A549 (cell line): ENCODE measurements around the gene CNTN5. TPM values are rescaled to one million over a fixed set of nuclear protein-coding genes. Genes with fewer than 3 reads are reported as not detected.
A peak's percentile ranks its signal among the peaks of the same experiment; 100 is the strongest.

Experiments
- ATAC-seq, 2 experiments: fragments of 200-7000 bp in 1 of 2; fragments of >200 bp in 1 of 2; cut with Nextera tagmentation in 1 of 2; cut with Tn5 transposase in 1 of 2; 3 replicates each; pipeline versions ENCODE4 v1.8.0 to v1.9.1; 2018 to 2020; ENCODE audit warnings: mild to moderate bottlenecking in 1 of 2, moderate library complexity in 1 of 2
- CTCF ChIA-PET: fragments of 300-600 bp; sonication (Branson Sonifier 250); formaldehyde crosslinking; extraction: SDS; loops from one replicate; lab custom pipeline; 2021; ENCODE audit warnings: antibody characterized with exemption, inconsistent platforms; lab: Yijun Ruan, JAX
- POLR2A ChIA-PET: fragments of 350-600 bp; formaldehyde crosslinking; extraction: SDS; loops from one replicate; lab custom pipeline; 2021; ENCODE audit warnings: antibody characterized with exemption, inconsistent platforms; lab: Yijun Ruan, JAX
- DNase-seq, 2 experiments: peaks; one replicate each; pipeline versions ENCODE4 v3.0.0 to v3.0.0-alpha.2; 2011 to 2016; ENCODE audit warnings: low read depth in 1 of 2, low spot score in 1 of 2
- FAIRE-seq: peaks from 2 replicates; lab custom pipeline; 2011; peaks lifted over from hg19 to GRCh38; lab: Jason Lieb, UNC
- H3K27ac ChIP-seq, 2 experiments: fragments of >200 bp; sonication (Bioruptor Twin); formaldehyde crosslinking; 3 replicates each; pipeline ENCODE4 v1.5.1; 2016 to 2017
- H3K4me1 ChIP-seq: fragments of >200 bp; sonication (Bioruptor Twin); formaldehyde crosslinking; 3 replicates; pipeline ENCODE4 v1.6.1; 2016
- H3K4me2 ChIP-seq: fragments of >200 bp; sonication (Bioruptor Twin); formaldehyde crosslinking; 3 replicates; pipeline ENCODE4 v1.6.1; 2016
- H3K4me3 ChIP-seq: fragments of >200 bp; sonication (Bioruptor Twin); formaldehyde crosslinking; 3 replicates; pipeline ENCODE4 v1.5.1; 2016
- H3K9me3 ChIP-seq: fragments of >200 bp; sonication (Bioruptor Twin); formaldehyde crosslinking; 3 replicates; pipeline ENCODE4 v1.6.1; 2016
- BHLHE40 ChIP-seq: IDR thresholded peaks from 2 replicates; pipeline ENCODE4 v1.6.1; 2012; ENCODE audit warnings: low read depth, low read length, inconsistent platforms
- CBX2 ChIP-seq: fragments of 200-600 bp; sonication (generic); IDR thresholded peaks from 2 replicates; pipeline ENCODE4 v1.6.1; 2016; ENCODE audit warnings: low read depth, mild to moderate bottlenecking, borderline replicate concordance
- CEBPB ChIP-seq, 2 experiments: fragments of >200 bp in 1 of 2; sonication (Bioruptor Twin) in 1 of 2; formaldehyde crosslinking in 1 of 2; IDR thresholded peaks; 2 replicates each; pipeline ENCODE4 v1.6.1; 2012 to 2016
- CHD4 ChIP-seq: fragments of 200-600 bp; sonication (generic); IDR thresholded peaks from 2 replicates; pipeline ENCODE4 v1.6.1; 2016; ENCODE audit warnings: antibody characterized with exemption, mild to moderate bottlenecking, borderline replicate concordance
- FOXS1 ChIP-seq: fragments of 250-450 bp; sonication (Bioruptor Pico); IDR thresholded peaks from 2 replicates; pipeline ENCODE4 v1.5.0; 2020; ENCODE audit warnings: mild to moderate bottlenecking, moderate library complexity
- HOXA7 ChIP-seq: fragments of 250-450 bp; sonication (Bioruptor Pico); IDR thresholded peaks from 2 replicates; pipeline ENCODE4 v1.5.0; 2020; ENCODE audit warnings: mild to moderate bottlenecking, moderate library complexity
- HOXB13 ChIP-seq: fragments of 250-450 bp; sonication (Bioruptor Pico); IDR thresholded peaks from 2 replicates; pipeline ENCODE4 v1.5.0; 2020; ENCODE audit warnings: low read depth, mild to moderate bottlenecking, moderate library complexity
- HOXB5 ChIP-seq: fragments of 250-450 bp; sonication (Bioruptor Pico); IDR thresholded peaks from 2 replicates; pipeline ENCODE4 v1.5.0; 2020; ENCODE audit warnings: mild to moderate bottlenecking, moderate library complexity
- JUN ChIP-seq, 2 experiments: fragments of >200 bp; sonication (Bioruptor Twin); formaldehyde crosslinking; IDR thresholded peaks; 2 replicates in 1 of 2; 3 replicates in 1 of 2; pipeline ENCODE4 v1.6.1; 2016 to 2017
- JUNB ChIP-seq: fragments of >200 bp; sonication (Bioruptor Twin); formaldehyde crosslinking; IDR thresholded peaks from 2 replicates; pipeline ENCODE4 v1.6.1; 2016
- KDM1A ChIP-seq: fragments of 200-600 bp; sonication (generic); IDR thresholded peaks from 2 replicates; pipeline ENCODE4 v1.6.1; 2016; ENCODE audit warnings: low read depth, mild to moderate bottlenecking
- MAFK ChIP-seq: fragments of 450-650 bp; IDR thresholded peaks from 2 replicates; pipeline ENCODE4 v1.6.1; 2014; ENCODE audit not compliant: partially characterized antibody
- MYC ChIP-seq: IDR thresholded peaks from 2 replicates; pipeline ENCODE4 v1.6.1; 2012; ENCODE audit warnings: mild to moderate bottlenecking, inconsistent platforms, low read length, improper control_type of control experiment, borderline replicate concordance
- NR3C1 ChIP-seq: fragments of >200 bp; sonication (Bioruptor Twin); formaldehyde crosslinking; IDR thresholded peaks from 3 replicates; pipeline ENCODE4 v1.6.1; 2017
- PHF8 ChIP-seq: fragments of 200-600 bp; sonication (generic); IDR thresholded peaks from 2 replicates; pipeline ENCODE4 v1.6.1; 2016; ENCODE audit warnings: low read depth, mild to moderate bottlenecking, antibody characterized with exemption, moderate library complexity, borderline replicate concordance
- RNF2 ChIP-seq: fragments of 200-600 bp; sonication (generic); IDR thresholded peaks from 2 replicates; pipeline ENCODE4 v1.6.1; 2016; ENCODE audit warnings: low read depth, mild to moderate bottlenecking, antibody characterized with exemption, moderate library complexity, borderline replicate concordance
- SMC3 ChIP-seq: fragments of >200 bp; sonication (Bioruptor Twin); formaldehyde crosslinking; IDR thresholded peaks from 3 replicates; pipeline ENCODE4 v1.6.1; 2018; ENCODE audit warnings: inconsistent platforms
- SREBF2 ChIP-seq: fragments of 450-650 bp; IDR thresholded peaks from 2 replicates; pipeline ENCODE4 v1.6.1; 2014; ENCODE audit warnings: mild to moderate bottlenecking, moderate library complexity
- TFCP2L1 ChIP-seq: fragments of 250-450 bp; sonication (Bioruptor Pico); IDR thresholded peaks from 2 replicates; pipeline ENCODE4 v1.5.0; 2021; ENCODE audit warnings: mild to moderate bottlenecking
- WGBS: methylation state at CpG from one replicate; pipeline ENCODE4 v1.1.6; 2017; ENCODE audit errors: missing lambda C conversion rate; 5-methylcytosine and 5-hydroxymethylcytosine counted together
- polyA plus RNA-seq, 4 experiments: library from polyadenylated mRNA; depleted of rRNA in 3 of 4; stranded (reverse); fragments of >200 nt; fragmentation: RNase III in 1 of 4; extraction: RNeasy Plus Mini Kit Qiagen cat#74134 plus additional on column Dnase treatment in 1 of 4; gene quantifications; 2 replicates in 3 of 4; 3 replicates in 1 of 4; pipeline ENCODE4 v1.2.3, GENCODE V29; 2011 to 2017
- TF ChIP-seq, protein P1 (sequence below): IDR thresholded peaks from 2 replicates; pipeline ENCODE4 v1.6.1; 2012
- TF ChIP-seq, protein P2 (sequence below): fragments of 250-450 bp; sonication (Bioruptor Pico); IDR thresholded peaks from 2 replicates; pipeline ENCODE4 v1.5.0; 2020; ENCODE audit warnings: low read depth, mild to moderate bottlenecking, moderate library complexity
- TF ChIP-seq, protein P3 (sequence below): IDR thresholded peaks from 2 replicates; pipeline ENCODE4 v1.6.1; 2012; ENCODE audit warnings: low read depth, borderline replicate concordance
- TF ChIP-seq, protein P4 (sequence below): fragments of >200 bp; sonication (Bioruptor Twin); formaldehyde crosslinking; IDR thresholded peaks from 3 replicates; pipeline ENCODE4 v1.6.1; 2016
- TF ChIP-seq, protein P5 (sequence below): fragments of 250-450 bp; sonication (Bioruptor Pico); IDR thresholded peaks from 2 replicates; pipeline ENCODE4 v1.5.0; 2021; ENCODE audit warnings: mild to moderate bottlenecking, moderate library complexity, borderline replicate concordance

Gene CNTN5
- polyA plus RNA-seq, 2 of the 4 experiments (the other 2 are of a cell fraction), result 0.08 TPM; not detected in 1

DNA sequence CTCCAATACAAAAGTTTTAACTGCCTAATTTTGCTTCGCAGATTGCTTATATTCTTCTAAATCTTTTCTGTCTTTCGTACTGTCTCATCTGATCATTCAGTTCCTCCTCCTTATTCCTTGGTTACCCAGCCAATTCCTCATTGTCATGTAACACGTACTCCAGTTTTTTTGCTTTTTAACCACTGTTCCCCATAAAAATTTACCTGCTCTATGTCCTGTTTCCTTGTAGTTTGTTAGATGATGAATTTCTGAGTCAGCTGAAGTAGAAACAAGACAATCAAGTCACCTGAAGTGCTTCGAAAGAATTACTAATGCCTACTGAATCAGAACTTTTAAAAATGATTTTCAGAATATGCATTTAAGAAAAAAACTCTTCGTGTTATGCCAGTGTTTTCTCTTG lies 150.6 kb downstream of the CNTN5 start (continued):
- TF ChIP-seq, protein P1, sequence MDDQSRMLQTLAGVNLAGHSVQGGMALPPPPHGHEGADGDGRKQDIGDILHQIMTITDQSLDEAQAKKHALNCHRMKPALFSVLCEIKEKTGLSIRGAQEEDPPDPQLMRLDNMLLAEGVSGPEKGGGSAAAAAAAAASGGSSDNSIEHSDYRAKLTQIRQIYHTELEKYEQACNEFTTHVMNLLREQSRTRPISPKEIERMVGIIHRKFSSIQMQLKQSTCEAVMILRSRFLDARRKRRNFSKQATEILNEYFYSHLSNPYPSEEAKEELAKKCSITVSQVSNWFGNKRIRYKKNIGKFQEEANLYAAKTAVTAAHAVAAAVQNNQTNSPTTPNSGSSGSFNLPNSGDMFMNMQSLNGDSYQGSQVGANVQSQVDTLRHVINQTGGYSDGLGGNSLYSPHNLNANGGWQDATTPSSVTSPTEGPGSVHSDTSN, result no peak
- no peak for TF ChIP-seq KDM1A
- TF ChIP-seq CEBPB (IDR thresholded peaks at IDR 0.05), result no peak
- TF ChIP-seq, protein P2, sequence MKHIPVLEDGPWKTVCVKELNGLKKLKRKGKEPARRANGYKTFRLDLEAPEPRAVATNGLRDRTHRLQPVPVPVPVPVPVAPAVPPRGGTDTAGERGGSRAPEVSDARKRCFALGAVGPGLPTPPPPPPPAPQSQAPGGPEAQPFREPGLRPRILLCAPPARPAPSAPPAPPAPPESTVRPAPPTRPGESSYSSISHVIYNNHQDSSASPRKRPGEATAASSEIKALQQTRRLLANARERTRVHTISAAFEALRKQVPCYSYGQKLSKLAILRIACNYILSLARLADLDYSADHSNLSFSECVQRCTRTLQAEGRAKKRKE, result no peak
- no peak for TF ChIP-seq MYC
- TF ChIP-seq, protein P3, sequence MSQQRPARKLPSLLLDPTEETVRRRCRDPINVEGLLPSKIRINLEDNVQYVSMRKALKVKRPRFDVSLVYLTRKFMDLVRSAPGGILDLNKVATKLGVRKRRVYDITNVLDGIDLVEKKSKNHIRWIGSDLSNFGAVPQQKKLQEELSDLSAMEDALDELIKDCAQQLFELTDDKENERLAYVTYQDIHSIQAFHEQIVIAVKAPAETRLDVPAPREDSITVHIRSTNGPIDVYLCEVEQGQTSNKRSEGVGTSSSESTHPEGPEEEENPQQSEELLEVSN, result no peak
- no peak for TF ChIP-seq TFCP2L1 (CRISPR knock-in tag)
- no peak for TF ChIP-seq HOXB5 (CRISPR knock-in tag)
- TF ChIP-seq, protein P4, sequence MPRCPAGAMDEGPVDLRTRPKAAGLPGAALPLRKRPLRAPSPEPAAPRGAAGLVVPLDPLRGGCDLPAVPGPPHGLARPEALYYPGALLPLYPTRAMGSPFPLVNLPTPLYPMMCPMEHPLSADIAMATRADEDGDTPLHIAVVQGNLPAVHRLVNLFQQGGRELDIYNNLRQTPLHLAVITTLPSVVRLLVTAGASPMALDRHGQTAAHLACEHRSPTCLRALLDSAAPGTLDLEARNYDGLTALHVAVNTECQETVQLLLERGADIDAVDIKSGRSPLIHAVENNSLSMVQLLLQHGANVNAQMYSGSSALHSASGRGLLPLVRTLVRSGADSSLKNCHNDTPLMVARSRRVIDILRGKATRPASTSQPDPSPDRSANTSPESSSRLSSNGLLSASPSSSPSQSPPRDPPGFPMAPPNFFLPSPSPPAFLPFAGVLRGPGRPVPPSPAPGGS, result no peak
- no peak for TF ChIP-seq HOXB13
- no peak for TF ChIP-seq FOXS1 (CRISPR knock-in tag)
- TF ChIP-seq NR3C1, result no peak

DNA sequence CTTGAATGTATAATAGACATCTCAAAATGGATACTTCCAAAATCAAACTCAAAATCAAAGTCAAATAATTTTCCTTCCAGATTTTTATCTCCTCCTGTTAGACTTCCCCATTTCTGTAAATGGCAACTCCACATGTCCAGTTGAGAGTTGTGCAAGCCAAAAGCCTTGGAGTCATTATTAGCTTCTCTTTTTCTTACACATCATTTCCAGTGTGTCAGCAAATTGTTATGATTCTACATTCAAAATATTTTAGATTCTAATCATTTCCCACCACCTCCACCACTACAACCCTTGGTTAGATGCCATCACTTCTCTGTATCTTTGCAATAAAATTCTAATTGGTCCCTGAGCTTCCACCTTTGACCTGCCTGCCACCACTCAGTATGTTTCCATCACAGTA lies 155.7 kb downstream of the CNTN5 start:
- H3K27ac ChIP-seq, result no peak overlapping the region
- no peak for FAIRE-seq
- POLR2A ChIA-PET, result no interaction called here
- TF ChIP-seq MYC (no peak), CBX2 (no peak), MAFK (peak; percentile 16)
- H3K4me3 ChIP-seq, result no peak overlapping the region
- no peak for DNase-seq
- H3K4me2 ChIP-seq, result no peak overlapping the region
- ATAC-seq, result no peak
- no peaks in the 10 kb centered on the region for H3K9me3 ChIP-seq
- H3K4me1 ChIP-seq, result no peaks in the 10 kb centered on the region
- CTCF ChIA-PET, result no interaction called here

DNA sequence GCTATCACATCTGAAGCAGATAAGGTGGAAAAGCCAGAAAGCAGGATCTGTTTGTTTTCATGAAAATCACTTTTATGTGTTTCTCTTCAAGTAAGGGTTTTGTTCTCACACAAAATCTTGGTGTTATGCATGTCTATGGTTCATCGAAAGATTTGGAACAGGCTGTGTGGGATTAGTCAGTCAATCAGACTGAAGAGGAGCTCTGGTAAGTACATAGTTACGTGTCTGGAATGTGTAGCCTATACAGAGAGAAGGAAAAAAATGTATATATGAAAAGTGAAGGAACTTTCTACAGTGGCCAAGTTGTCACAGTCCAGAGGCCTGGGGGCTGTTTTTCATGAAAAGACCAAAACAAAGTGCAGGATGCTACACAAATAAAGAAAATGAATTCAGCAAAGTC lies 156.7 kb downstream of the CNTN5 start:
- CTCF ChIA-PET, result no interaction called here
- H3K4me3 ChIP-seq, result no peak overlapping the region
- 47% methylated on average over 2 of the region's 2 CpGs for WGBS
- no peak for FAIRE-seq
- POLR2A ChIA-PET, result interaction anchor here (0.7 kb wide), 1 partner anchor 220 kb away, joined by 3 read pairs; no protein-coding TSS in a partner anchor
- no peak for DNase-seq
- no peak overlapping the region for H3K27ac ChIP-seq
- H3K4me2 ChIP-seq, result no peak overlapping the region
- no peaks in the 10 kb centered on the region for H3K4me1 ChIP-seq
- TF ChIP-seq PHF8 (no peak), RNF2 (no peak), HOXA7 (CRISPR knock-in tag) (no peak), HOXB13 (no peak), BHLHE40 (no peak), SREBF2 (no peak), CHD4 (no peak), JUN (IDR thresholded peaks at IDR 0.05) (no peak), SMC3 (no peak), JUNB (no peak)
- TF ChIP-seq, protein P5, sequence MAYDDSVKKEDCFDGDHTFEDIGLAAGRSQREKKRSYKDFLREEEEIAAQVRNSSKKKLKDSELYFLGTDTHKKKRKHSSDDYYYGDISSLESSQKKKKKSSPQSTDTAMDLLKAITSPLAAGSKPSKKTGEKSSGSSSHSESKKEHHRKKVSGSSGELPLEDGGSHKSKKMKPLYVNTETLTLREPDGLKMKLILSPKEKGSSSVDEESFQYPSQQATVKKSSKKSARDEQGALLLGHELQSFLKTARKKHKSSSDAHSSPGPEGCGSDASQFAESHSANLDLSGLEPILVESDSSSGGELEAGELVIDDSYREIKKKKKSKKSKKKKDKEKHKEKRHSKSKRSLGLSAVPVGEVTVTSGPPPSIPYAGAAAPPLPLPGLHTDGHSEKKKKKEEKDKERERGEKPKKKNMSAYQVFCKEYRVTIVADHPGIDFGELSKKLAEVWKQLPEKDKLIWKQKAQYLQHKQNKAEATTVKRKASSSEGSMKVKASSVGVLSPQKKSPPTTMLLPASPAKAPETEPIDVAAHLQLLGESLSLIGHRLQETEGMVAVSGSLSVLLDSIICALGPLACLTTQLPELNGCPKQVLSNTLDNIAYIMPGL, result no peak
- TF ChIP-seq, protein P3, result no peak
- no peaks in the 10 kb centered on the region for H3K9me3 ChIP-seq
- no peak for ATAC-seq
